H9 (cell line): Measurements from ENCODE around the gene MAP2K2. TPM values are rescaled to one million over a fixed set of nuclear protein-coding genes. Genes with fewer than 3 reads are reported as not detected.

Experiments
- DNase-seq: peaks from one replicate; pipeline ENCODE4 v3.0.0-alpha.2; 2017
- H2AFZ ChIP-seq: one replicate; pipeline ENCODE4 v1.6.1; 2013; ENCODE audit warnings: mild to moderate bottlenecking, low read length, control low read depth, moderate library complexity
- H2AK5ac ChIP-seq: 2 replicates; pipeline ENCODE4 v1.6.1; 2013; ENCODE audit warnings: low read length, control low read depth, mixed read lengths; ENCODE audit not compliant: insufficient read length
- H2BK120ac ChIP-seq: one replicate; pipeline ENCODE4 v1.6.1; 2013; ENCODE audit warnings: low read depth, mild to moderate bottlenecking, low read length, control low read depth, inconsistent platforms; ENCODE audit not compliant: poor library complexity, severe bottlenecking
- H2BK12ac ChIP-seq: 2 replicates; pipeline ENCODE4 v1.6.1; 2013; ENCODE audit warnings: low read length, control low read depth, mixed read lengths, low read depth; ENCODE audit not compliant: insufficient read length
- H2BK15ac ChIP-seq: 2 replicates; pipeline ENCODE4 v1.6.1; 2013; ENCODE audit warnings: low read depth, low read length, control low read depth
- H2BK20ac ChIP-seq: one replicate; pipeline ENCODE4 v1.6.1; 2013; ENCODE audit warnings: low read depth, mild to moderate bottlenecking, low read length, control low read depth, inconsistent platforms; ENCODE audit not compliant: poor library complexity, severe bottlenecking
- H2BK5ac ChIP-seq: 2 replicates; pipeline ENCODE4 v1.6.1; 2013; ENCODE audit warnings: low read length, control low read depth, mixed read lengths; ENCODE audit not compliant: insufficient read length
- H3K14ac ChIP-seq: 2 replicates; pipeline ENCODE4 v1.6.1; 2013; ENCODE audit warnings: low read length, control low read depth; ENCODE audit not compliant: insufficient read depth
- H3K18ac ChIP-seq: 2 replicates; pipeline ENCODE4 v1.6.1; 2013; ENCODE audit warnings: low read depth, mild to moderate bottlenecking, mixed read lengths, low read length, control low read depth; ENCODE audit not compliant: insufficient read length
- H3K23ac ChIP-seq: 2 replicates; pipeline ENCODE4 v1.6.1; 2013; ENCODE audit warnings: low read length, control low read depth, mixed read lengths, low read depth; ENCODE audit not compliant: insufficient read length
- H3K23me2 ChIP-seq: 2 replicates; pipeline ENCODE4 v1.6.1; 2013; ENCODE audit warnings: low read depth, mild to moderate bottlenecking, mixed read lengths, low read length, control low read depth; ENCODE audit not compliant: insufficient read length, poor library complexity, severe bottlenecking
- H3K27ac ChIP-seq: 2 replicates; pipeline ENCODE4 v1.5.1; 2013; ENCODE audit warnings: low read length, control low read depth, mixed read lengths, low read depth; ENCODE audit not compliant: insufficient read length
- H3K27me3 ChIP-seq: 2 replicates; pipeline ENCODE4 v1.6.1; 2013; ENCODE audit warnings: low read length, control low read depth, inconsistent platforms; ENCODE audit not compliant: insufficient read depth
- H3K4ac ChIP-seq: 2 replicates; pipeline ENCODE4 v1.6.1; 2013; ENCODE audit warnings: low read depth, mild to moderate bottlenecking, control low read depth, inconsistent platforms, low read length, moderate library complexity
- H3K4me1 ChIP-seq: 2 replicates; pipeline ENCODE4 v1.6.1; 2013; ENCODE audit warnings: low read length, control low read depth, inconsistent platforms; ENCODE audit not compliant: insufficient read depth
- H3K4me2 ChIP-seq: 2 replicates; pipeline ENCODE4 v1.6.1; 2013; ENCODE audit warnings: low read length, control low read depth, mixed read lengths; ENCODE audit not compliant: insufficient read length, insufficient read depth
- H3K56ac ChIP-seq: 2 replicates; pipeline ENCODE4 v1.6.1; 2013; ENCODE audit warnings: low read depth, mild to moderate bottlenecking, mixed read lengths, low read length, control low read depth; ENCODE audit not compliant: insufficient read length
- H3K79me1 ChIP-seq: 2 replicates; pipeline ENCODE4 v1.6.1; 2013; ENCODE audit warnings: low read depth, mild to moderate bottlenecking, moderate library complexity, low read length, control low read depth, inconsistent platforms; ENCODE audit not compliant: insufficient read depth, poor library complexity, severe bottlenecking
- H3K79me2 ChIP-seq: 2 replicates; pipeline ENCODE4 v1.6.1; 2013; ENCODE audit warnings: low read length, control low read depth, inconsistent platforms; ENCODE audit not compliant: insufficient read depth
- H3K9ac ChIP-seq: 2 replicates; pipeline ENCODE4 v1.6.1; 2013; ENCODE audit warnings: low read length, control low read depth, mixed read lengths; ENCODE audit not compliant: insufficient read length; ENCODE audit errors: extremely low read depth
- H3K9me3 ChIP-seq: one replicate; pipeline ENCODE4 v1.6.1; 2013; ENCODE audit warnings: low read depth, low read length, inconsistent platforms; ENCODE audit not compliant: control insufficient read depth
- H3T11ph ChIP-seq: one replicate; pipeline ENCODE4 v1.6.1; 2013; ENCODE audit warnings: mild to moderate bottlenecking, low read length, control low read depth, inconsistent platforms
- H4K20me1 ChIP-seq: one replicate; pipeline ENCODE4 v1.6.1; 2013; ENCODE audit not compliant: control insufficient read depth, insufficient read length, insufficient read depth
- H4K5ac ChIP-seq: 2 replicates; pipeline ENCODE4 v1.6.1; 2013; ENCODE audit warnings: low read depth, mild to moderate bottlenecking, mixed read lengths, low read length, control low read depth; ENCODE audit not compliant: insufficient read length
- H4K8ac ChIP-seq: replicated peaks from 2 replicates; pipeline ENCODE4 v1.6.1; 2013; ENCODE audit warnings: low read length, control low read depth, mixed read lengths, low read depth; ENCODE audit not compliant: insufficient read length
- H4K91ac ChIP-seq: 2 replicates; pipeline ENCODE4 v1.6.1; 2013; ENCODE audit warnings: low read depth, mild to moderate bottlenecking, moderate library complexity, mixed read lengths, low read length, control low read depth; ENCODE audit not compliant: insufficient read length
- H3K27ac Mint-ChIP-seq, 3 experiments: 2 replicates in 2 of 3; 3 replicates in 1 of 3; pipeline ENCODE4 v1.8.0; 2020 to 2021; ENCODE audit warnings: mixed read lengths in 3 of 3, mild to moderate bottlenecking in 1 of 3, moderate library complexity in 1 of 3
- H3K27me3 Mint-ChIP-seq: 2 replicates; pipeline ENCODE4 v1.8.0; 2021; ENCODE audit warnings: low read depth, mild to moderate bottlenecking, moderate library complexity, mixed read lengths
- H3K36me3 Mint-ChIP-seq, 3 experiments: 2 replicates in 2 of 3; 3 replicates in 1 of 3; pipeline ENCODE4 v1.8.0; 2020 to 2021; ENCODE audit warnings: low read depth in 3 of 3, mixed read lengths in 3 of 3; ENCODE audit not compliant: insufficient read depth in 1 of 3
- H3K4me1 Mint-ChIP-seq, 2 experiments: 2 replicates each; pipeline ENCODE4 v1.8.0; 2020; ENCODE audit warnings: mixed read lengths in 2 of 2
- H3K4me3 Mint-ChIP-seq, 2 experiments: 2 replicates in 1 of 2; 3 replicates in 1 of 2; pipeline ENCODE4 v1.8.0; 2020 to 2021; ENCODE audit warnings: mild to moderate bottlenecking in 2 of 2, mixed read lengths in 2 of 2, moderate library complexity in 1 of 2
- H3K9me3 Mint-ChIP-seq, 2 experiments: 2 replicates in 1 of 2; 3 replicates in 1 of 2; pipeline ENCODE4 v1.8.0; 2020; ENCODE audit warnings: mild to moderate bottlenecking in 2 of 2, mixed read lengths in 2 of 2, moderate library complexity in 1 of 2
- WGBS: extraction: QIAGEN DNeasy Blood & Tissue Kit; methylation state at CpG from one replicate; pipeline ENCODE4 v1.1.7; 2013; ENCODE audit warnings: missing lambda C conversion rate, low lambda C conversion rate, mixed read lengths; ENCODE audit not compliant: insufficient read length; ENCODE audit errors: extremely low coverage; 5-methylcytosine and 5-hydroxymethylcytosine counted together
- total RNA-seq: library from RNA; stranded (reverse); gene quantifications from 2 replicates; pipeline ENCODE4 v1.2.1, GENCODE V29; 2021
- TF ChIP-seq, protein P1 (sequence below): fragments of 200-600 bp; sonication (generic); conservative IDR thresholded peaks from 3 replicates; pipeline ENCODE4 v1.8.0; 2021; ENCODE audit warnings: antibody characterized with exemption, mild to moderate bottlenecking

Gene MAP2K2
- total RNA-seq, 1 experiment from 2014 or later = 167 TPM

- Histone ChIP-seq H2BK20ac (no peak overlapping the region), H3K79me1 (peaks cover 10% of the 10 kb centered on the region), H3K79me2 (peaks cover 32% of the 10 kb centered on the region; the same call in 1 of the 2 replicates), H2BK120ac (no peak overlapping the region), H3K56ac (no peak overlapping the region), H3K9me3 (no peaks in the 10 kb centered on the region), H3K14ac (no peak overlapping the region; the same call in 1 of the 2 replicates), H4K8ac (no peak overlapping the region), H2AK5ac (no peak overlapping the region), H3K4ac (no peak overlapping the region), H2AFZ (no peak overlapping the region), H2BK12ac (no peak overlapping the region), H3K27me3 (no peaks in the 10 kb centered on the region), H4K91ac (no peak overlapping the region), H4K5ac (no peak overlapping the region), H2BK5ac (no peak overlapping the region), H3K4me1 (no peaks in the 10 kb centered on the region; the same call in 1 of the 2 replicates), H3K4me2 (no peak overlapping the region), H2BK15ac (no peak overlapping the region), H3K23ac (no peak overlapping the region), H3T11ph (no peak overlapping the region), H4K20me1 (peaks cover 3% of the 10 kb centered on the region), H3K18ac (no peak overlapping the region), H3K27ac (no peak overlapping the region), H3K9ac (no peak overlapping the region), H3K23me2 (peaks cover 12% of the 10 kb centered on the region)
- no peak overlapping the region for H3K4me3 Mint-ChIP-seq
- no peaks in the 10 kb centered on the region; the same call in 1 of the 2 replicates for H3K27me3 Mint-ChIP-seq
- H3K27ac Mint-ChIP-seq = peak overlapping the region in 1 of 3 experiments; percentile 40; a peak in 1 of 7 replicates
- WGBS = no CpG with 5 or more reads among the region's 29 CpGs
- DNase-seq = peak; percentile 48
- peaks cover 6 to 18% of the 10 kb centered on the region in 2 experiments for H3K4me1 Mint-ChIP-seq
- no peaks in the 10 kb centered on the region for H3K9me3 Mint-ChIP-seq
- H3K36me3 Mint-ChIP-seq = peaks cover 0 to 7% (median 4%) of the 10 kb centered on the region in 3 experiments; a peak in 2 of 7 replicates
- TF ChIP-seq, protein P1, sequence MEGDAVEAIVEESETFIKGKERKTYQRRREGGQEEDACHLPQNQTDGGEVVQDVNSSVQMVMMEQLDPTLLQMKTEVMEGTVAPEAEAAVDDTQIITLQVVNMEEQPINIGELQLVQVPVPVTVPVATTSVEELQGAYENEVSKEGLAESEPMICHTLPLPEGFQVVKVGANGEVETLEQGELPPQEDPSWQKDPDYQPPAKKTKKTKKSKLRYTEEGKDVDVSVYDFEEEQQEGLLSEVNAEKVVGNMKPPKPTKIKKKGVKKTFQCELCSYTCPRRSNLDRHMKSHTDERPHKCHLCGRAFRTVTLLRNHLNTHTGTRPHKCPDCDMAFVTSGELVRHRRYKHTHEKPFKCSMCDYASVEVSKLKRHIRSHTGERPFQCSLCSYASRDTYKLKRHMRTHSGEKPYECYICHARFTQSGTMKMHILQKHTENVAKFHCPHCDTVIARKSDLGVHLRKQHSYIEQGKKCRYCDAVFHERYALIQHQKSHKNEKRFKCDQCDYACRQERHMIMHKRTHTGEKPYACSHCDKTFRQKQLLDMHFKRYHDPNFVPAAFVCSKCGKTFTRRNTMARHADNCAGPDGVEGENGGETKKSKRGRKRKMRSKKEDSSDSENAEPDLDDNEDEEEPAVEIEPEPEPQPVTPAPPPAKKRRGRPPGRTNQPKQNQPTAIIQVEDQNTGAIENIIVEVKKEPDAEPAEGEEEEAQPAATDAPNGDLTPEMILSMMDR = no peak
Observed at GRCh38 chr19:4061683-4062418, 62.1 kb downstream of the MAP2K2 start.
